Measurements from ENCODE around the gene DENND5B. TPM values are rescaled to one million over a fixed set of nuclear protein-coding genes. Genes with fewer than 3 reads are reported as not detected.
"Not testable (repeated sequence)": the region's sequence is repeated elsewhere in the genome, so short reads cannot be mapped to it uniquely, and the experiment has no call there.

DENND5B gene
- total RNA-seq, 1 donor from 2014 or later = 20.0 TPM

DNA sequence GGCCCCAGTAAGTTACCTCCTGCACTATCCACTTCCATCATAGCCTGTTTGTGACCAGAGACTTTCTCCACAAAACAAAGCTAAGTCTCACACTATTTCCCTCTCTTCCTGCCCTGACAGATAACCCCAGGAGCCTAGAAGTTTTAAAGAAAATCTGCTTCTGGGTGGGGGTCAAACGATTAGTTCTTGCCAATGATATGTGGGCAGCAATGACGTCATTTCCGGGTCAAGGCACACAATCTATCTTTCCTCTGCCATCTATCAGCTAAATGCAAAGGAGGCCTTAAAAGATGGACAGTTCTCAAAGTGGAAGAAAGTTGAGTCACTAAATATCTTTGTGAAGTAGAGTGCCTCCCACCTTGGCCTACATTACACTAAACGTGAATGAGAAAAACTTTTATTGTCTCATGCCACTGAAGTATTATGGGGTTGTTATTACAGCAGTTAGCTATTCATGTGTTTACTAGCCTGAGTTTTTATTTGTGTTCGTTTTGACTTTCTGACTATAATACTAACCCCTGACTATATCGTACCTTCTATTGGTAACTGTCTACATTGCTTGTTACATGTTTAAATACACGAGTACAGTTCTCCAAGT is 86.2 kb downstream of the DENND5B start:
- Mint-ChIP-seq H3K27me3 (ENCODE audit: unreplicated experiment) (no peaks in the 10 kb centered on the region), H3K27ac (ENCODE audit: unreplicated experiment) (no peak overlapping the region), H3K4me3 (ENCODE audit: unreplicated experiment) (no peak overlapping the region), H3K9me3 (ENCODE audit: unreplicated experiment) (no peaks in the 10 kb centered on the region), H3K4me1 (ENCODE audit: unreplicated experiment) (peaks cover 16% of the 10 kb centered on the region), H3K36me3 (ENCODE audit: low read depth, unreplicated experiment) (no peaks in the 10 kb centered on the region)
- DNase-seq (ENCODE audit: low spot score) = no peak
- TF ChIP-seq CTCF (IDR thresholded peaks at IDR 0.05; ENCODE audit: unreplicated experiment) = no peak

GRCh38 chr12:31501014-31501413 is 89.9 kb downstream of the DENND5B start:
- H3K4me1 Mint-ChIP-seq (ENCODE audit: unreplicated experiment); DNase-seq (ENCODE audit: low spot score); H3K9me3 Mint-ChIP-seq (ENCODE audit: unreplicated experiment); H3K27ac Mint-ChIP-seq (ENCODE audit: unreplicated experiment); H3K27me3 Mint-ChIP-seq (ENCODE audit: unreplicated experiment); H3K36me3 Mint-ChIP-seq (ENCODE audit: low read depth, unreplicated experiment); H3K4me3 Mint-ChIP-seq (ENCODE audit: unreplicated experiment): not testable (repeated sequence)

- Mint-ChIP-seq H3K36me3 (ENCODE audit: low read depth, unreplicated experiment) (no peaks in the 10 kb centered on the region), H3K4me3 (ENCODE audit: unreplicated experiment) (no peak overlapping the region), H3K27ac (ENCODE audit: unreplicated experiment) (no peak overlapping the region), H3K4me1 (ENCODE audit: unreplicated experiment) (peaks cover 8% of the 10 kb centered on the region), H3K9me3 (ENCODE audit: unreplicated experiment) (no peaks in the 10 kb centered on the region), H3K27me3 (ENCODE audit: unreplicated experiment) (no peaks in the 10 kb centered on the region)
- no peak for DNase-seq (ENCODE audit: low spot score)
- no peak for TF ChIP-seq CTCF (IDR thresholded peaks at IDR 0.05; ENCODE audit: unreplicated experiment)
Observed at GRCh38 chr12:31499567-31499966, 91.4 kb downstream of the DENND5B start.

- H3K9me3 Mint-ChIP-seq (ENCODE audit: unreplicated experiment) = no peaks in the 10 kb centered on the region
- TF ChIP-seq CTCF (IDR thresholded peaks at IDR 0.05; ENCODE audit: unreplicated experiment) = no peak
- no peaks in the 10 kb centered on the region for H3K36me3 Mint-ChIP-seq (ENCODE audit: low read depth, unreplicated experiment)
- no peaks in the 10 kb centered on the region for H3K27me3 Mint-ChIP-seq (ENCODE audit: unreplicated experiment)
- H3K4me1 Mint-ChIP-seq (ENCODE audit: unreplicated experiment) = peaks cover 8% of the 10 kb centered on the region
- H3K27ac Mint-ChIP-seq (ENCODE audit: unreplicated experiment) = no peak overlapping the region
- no peak overlapping the region for H3K4me3 Mint-ChIP-seq (ENCODE audit: unreplicated experiment)
- no peak for DNase-seq (ENCODE audit: low spot score)
Observed at GRCh38 chr12:31498424-31498823, 92.5 kb downstream of the DENND5B start.

DNA sequence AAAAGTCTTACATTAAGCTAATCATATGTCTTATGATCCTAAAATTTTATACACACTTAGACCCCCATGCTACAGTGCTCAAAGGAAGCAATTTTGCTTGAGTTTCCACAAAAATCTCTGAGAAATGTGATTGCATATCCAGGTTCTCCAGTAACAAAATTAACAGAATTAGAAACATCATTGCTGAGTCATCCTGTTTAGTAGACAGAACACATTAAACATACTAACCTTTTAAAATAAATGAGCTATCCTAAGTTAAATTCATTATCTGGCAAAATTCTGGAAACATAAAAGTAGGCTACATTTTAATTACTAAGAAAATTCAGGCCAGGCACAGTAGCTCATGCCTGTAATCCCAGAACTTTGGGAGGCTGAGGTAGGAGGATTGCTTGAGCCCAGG is 94.7 kb downstream of the DENND5B start:
- DNase-seq (ENCODE audit: low spot score) = no peak
- Mint-ChIP-seq H3K4me1 (ENCODE audit: unreplicated experiment) (peaks cover 15% of the 10 kb centered on the region), H3K9me3 (ENCODE audit: unreplicated experiment) (no peaks in the 10 kb centered on the region), H3K27me3 (ENCODE audit: unreplicated experiment) (no peaks in the 10 kb centered on the region), H3K4me3 (ENCODE audit: unreplicated experiment) (no peak overlapping the region), H3K36me3 (ENCODE audit: low read depth, unreplicated experiment) (no peaks in the 10 kb centered on the region), H3K27ac (ENCODE audit: unreplicated experiment) (no peak overlapping the region)
- no peak for TF ChIP-seq CTCF (IDR thresholded peaks at IDR 0.05; ENCODE audit: unreplicated experiment)

Measured in endothelial cell (in vitro differentiated cells).